Testis (tissue), 2 donors: Measurements from ENCODE around the gene RIMBP2.

Experiments
- POLR2A ChIP-seq: fragments of 450-650 bp; IDR thresholded peaks from one replicate; pipeline ENCODE4 v1.6.1; 2017; ENCODE audit warnings: antibody characterized with exemption, mild to moderate bottlenecking, moderate library complexity
- TF ChIP-seq, protein P1 (sequence below), 3 experiments: fragments of 450-650 bp in 2 of 3; fragments of 200-600 bp in 1 of 3; sonication (generic) in 1 of 3; IDR thresholded peaks; one replicate each; pipeline ENCODE4 v1.5.1; 2016 to 2019; ENCODE audit warnings: antibody characterized with exemption in 3 of 3, mild to moderate bottlenecking in 2 of 3, moderate library complexity in 1 of 3

DNA sequence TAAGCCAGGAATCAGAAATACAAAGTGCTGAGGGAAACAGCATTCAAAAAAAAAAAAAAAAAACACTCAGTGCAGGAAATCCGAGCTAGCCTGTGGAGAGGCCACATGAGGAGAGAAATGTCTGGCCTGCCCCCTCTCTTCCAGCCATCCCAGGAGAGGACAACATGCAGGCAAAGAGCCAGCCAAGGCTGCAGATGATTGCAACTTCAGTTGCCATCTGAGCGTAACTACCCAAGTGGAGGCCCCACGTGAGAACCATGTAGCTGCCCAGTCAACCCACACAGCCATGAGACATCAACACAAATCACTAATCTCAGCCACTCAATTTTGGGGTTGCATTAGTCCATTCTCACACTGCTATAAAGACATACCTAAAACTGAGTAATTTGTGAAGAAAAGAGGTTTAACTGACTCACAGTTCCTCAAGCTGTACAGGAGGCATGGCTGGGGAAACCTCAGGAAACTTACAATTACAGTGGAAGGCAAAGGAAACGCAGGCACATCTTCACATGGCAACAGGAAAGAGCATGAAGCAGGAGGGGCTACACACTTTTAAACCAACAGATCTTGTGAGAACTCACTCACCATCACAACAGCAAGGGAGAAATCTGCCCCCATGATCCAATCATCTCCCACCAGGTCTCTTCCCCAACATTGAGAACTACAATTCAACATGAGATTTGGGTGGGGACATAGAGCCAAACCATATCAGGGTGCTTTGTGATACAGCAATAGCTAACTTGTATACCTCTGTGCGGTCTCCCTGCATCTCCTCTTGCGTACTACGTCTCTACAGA, 217.3 kb downstream of the RIMBP2 start:
- TF ChIP-seq, protein P1, sequence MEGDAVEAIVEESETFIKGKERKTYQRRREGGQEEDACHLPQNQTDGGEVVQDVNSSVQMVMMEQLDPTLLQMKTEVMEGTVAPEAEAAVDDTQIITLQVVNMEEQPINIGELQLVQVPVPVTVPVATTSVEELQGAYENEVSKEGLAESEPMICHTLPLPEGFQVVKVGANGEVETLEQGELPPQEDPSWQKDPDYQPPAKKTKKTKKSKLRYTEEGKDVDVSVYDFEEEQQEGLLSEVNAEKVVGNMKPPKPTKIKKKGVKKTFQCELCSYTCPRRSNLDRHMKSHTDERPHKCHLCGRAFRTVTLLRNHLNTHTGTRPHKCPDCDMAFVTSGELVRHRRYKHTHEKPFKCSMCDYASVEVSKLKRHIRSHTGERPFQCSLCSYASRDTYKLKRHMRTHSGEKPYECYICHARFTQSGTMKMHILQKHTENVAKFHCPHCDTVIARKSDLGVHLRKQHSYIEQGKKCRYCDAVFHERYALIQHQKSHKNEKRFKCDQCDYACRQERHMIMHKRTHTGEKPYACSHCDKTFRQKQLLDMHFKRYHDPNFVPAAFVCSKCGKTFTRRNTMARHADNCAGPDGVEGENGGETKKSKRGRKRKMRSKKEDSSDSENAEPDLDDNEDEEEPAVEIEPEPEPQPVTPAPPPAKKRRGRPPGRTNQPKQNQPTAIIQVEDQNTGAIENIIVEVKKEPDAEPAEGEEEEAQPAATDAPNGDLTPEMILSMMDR (IDR thresholded peaks at IDR 0.05), result no peak
- no peak for TF ChIP-seq POLR2A
